K562 (cell line): ENCODE measurements around the gene TIMM44. TPM values are rescaled to one million over a fixed set of nuclear protein-coding genes. Genes with fewer than 3 reads are reported as not detected.

Experiments
- ATAC-seq: fragments of 200-7000 bp; cut with Tn5 transposase; 3 replicates; pipeline ENCODE4 v1.9.1; 2020; ENCODE audit warnings: moderate library complexity
- BruUV-seq: library from RNA; stranded (reverse); fragments of 400-500 nt; replicated peaks from 2 replicates; lab custom pipeline; 2021; lab: Mats Ljungman, UMichigan
- CTCF ChIA-PET: fragments of 300-600 bp; formaldehyde crosslinking; extraction: SDS; loops from one replicate; lab custom pipeline; 2021; ENCODE audit warnings: low intra/inter-chr PET ratio; lab: Yijun Ruan, JAX
- POLR2A ChIA-PET: fragments of 300-600, 350-650 bp; sonication (Branson Sonifier 250); formaldehyde crosslinking; extraction: SDS; loops from one replicate; lab custom pipeline; 2021; ENCODE audit warnings: antibody characterized with exemption, inconsistent platforms; lab: Yijun Ruan, JAX
- DNase-seq, 4 experiments: peaks; one replicate each; pipeline versions ENCODE4 v3.0.0 to v3.0.0-alpha.2; 2011 to 2018; ENCODE audit warnings: low spot score in 3 of 4, mixed read lengths in 3 of 4; ENCODE audit errors: extremely low read depth in 1 of 4
- FAIRE-seq: peaks from 2 replicates; lab custom pipeline; 2011; peaks lifted over from hg19 to GRCh38; lab: Jason Lieb, UNC
- H2AFZ ChIP-seq: 2 replicates; pipeline ENCODE4 v1.6.0; 2011; ENCODE audit warnings: low read depth, low read length, control low read depth, inconsistent platforms
- H3K27ac ChIP-seq: fragments of 200-600 bp; 3 replicates; pipeline ENCODE4 v1.8.0; 2011; ENCODE audit warnings: low read depth, mild to moderate bottlenecking, control low read depth, inconsistent platforms, low read length, moderate library complexity, mixed read lengths; ENCODE audit errors: extremely low read depth
- H3K27me3 ChIP-seq, 2 experiments: fragments of 300-600 bp in 1 of 2; 2 replicates in 1 of 2; 3 replicates in 1 of 2; pipeline versions ENCODE4 v1.6.0 to v1.8.0; 2011; ENCODE audit warnings: inconsistent platforms in 2 of 2, low read length in 2 of 2, mild to moderate bottlenecking in 1 of 2, mixed read lengths in 1 of 2, moderate library complexity in 1 of 2; ENCODE audit not compliant: control insufficient read depth in 2 of 2, insufficient read depth in 2 of 2
- H3K36me3 ChIP-seq: fragments of 300-600 bp; 3 replicates; pipeline ENCODE4 v1.8.0; 2011; ENCODE audit warnings: mild to moderate bottlenecking, low read length, inconsistent platforms; ENCODE audit not compliant: control insufficient read depth, insufficient read depth
- H3K4me1 ChIP-seq, 2 experiments: fragments of 200-600 bp in 1 of 2; replicated peaks in 1 of 2; 2 replicates in 1 of 2; 3 replicates in 1 of 2; pipeline versions ENCODE4 v1.5.1 to v1.8.0; 2011; ENCODE audit warnings: inconsistent platforms in 2 of 2, low read length in 2 of 2, mild to moderate bottlenecking in 1 of 2, mixed read lengths in 1 of 2, moderate library complexity in 1 of 2; ENCODE audit not compliant: control insufficient read depth in 2 of 2, insufficient read depth in 2 of 2
- H3K4me2 ChIP-seq: 2 replicates; pipeline ENCODE4 v1.6.1; 2011; ENCODE audit warnings: low read length, control low read depth, inconsistent platforms, mixed read lengths; ENCODE audit not compliant: insufficient read depth
- H3K4me3 ChIP-seq: fragments of 200-600 bp; sonication (generic), shearing (Covaris generic); 2 replicates; pipeline ENCODE4 v1.5.1; 2016; ENCODE audit warnings: control low read depth, inconsistent platforms
- H3K79me2 ChIP-seq: fragments of 200-600 bp; 3 replicates; pipeline ENCODE4 v1.8.0; 2011; ENCODE audit warnings: low read length, inconsistent platforms; ENCODE audit not compliant: control insufficient read depth, insufficient read depth
- H3K9ac ChIP-seq, 2 experiments: 2 replicates each; pipeline versions ENCODE4 v1.6.0 to v1.6.1; 2011; ENCODE audit warnings: low read depth in 2 of 2, low read length in 2 of 2, control low read depth in 1 of 2, inconsistent platforms in 1 of 2, mild to moderate bottlenecking in 1 of 2, mixed read lengths in 1 of 2; ENCODE audit not compliant: insufficient read depth in 1 of 2
- H3K9me1 ChIP-seq: one replicate; pipeline ENCODE4 v1.6.0; 2011; ENCODE audit warnings: inconsistent platforms, mild to moderate bottlenecking, low read length, moderate library complexity; ENCODE audit not compliant: control insufficient read depth, insufficient read depth
- H3K9me3 ChIP-seq: replicated peaks from 2 replicates; pipeline ENCODE4 v1.5.1; 2011; ENCODE audit warnings: low read depth, low read length, inconsistent platforms; ENCODE audit not compliant: control insufficient read depth, insufficient read depth
- H4K20me1 ChIP-seq: replicated peaks from 2 replicates; pipeline ENCODE4 v1.6.1; 2011; ENCODE audit warnings: low read length, inconsistent platforms, mixed read lengths; ENCODE audit not compliant: control insufficient read depth, insufficient read depth
- CBX5 ChIP-seq: IDR thresholded peaks from 2 replicates; pipeline ENCODE4 v1.6.1; 2014; ENCODE audit warnings: low read depth, borderline replicate concordance
- CREB5 ChIP-seq: fragments of 250-450 bp; sonication (Bioruptor Pico); IDR thresholded peaks from 2 replicates; pipeline ENCODE4 v1.5.0; 2020; ENCODE audit warnings: mild to moderate bottlenecking
- MTA2 ChIP-seq: fragments of 450-650 bp; IDR thresholded peaks from 2 replicates; pipeline ENCODE4 v1.6.1; 2016; ENCODE audit warnings: low read depth
- POLR3G ChIP-seq: IDR thresholded peaks from 2 replicates; pipeline ENCODE4 v1.6.1; 2011; ENCODE audit not compliant: insufficient read length, insufficient replicate concordance; ENCODE audit errors: extremely low read depth
- SMARCC2 ChIP-seq: fragments of 450-650 bp; IDR thresholded peaks from 2 replicates; pipeline ENCODE4 v1.6.1; 2017; ENCODE audit warnings: antibody characterized with exemption, moderate library complexity, mild to moderate bottlenecking, low read depth
- SOX6 ChIP-seq: fragments of 450-650 bp; IDR thresholded peaks from 2 replicates; pipeline ENCODE4 v1.6.1; 2014; ENCODE audit warnings: mild to moderate bottlenecking
- SRSF7 ChIP-seq: fragments of 200-400 bp; formaldehyde crosslinking; optimal IDR thresholded peaks from 2 replicates; pipeline ENCODE3; 2017; ENCODE audit warnings: mild to moderate bottlenecking, low read depth, low read length
- TCF7L2 ChIP-seq: fragments of 150-350 bp; IDR thresholded peaks from 2 replicates; pipeline ENCODE4 v1.6.1; 2016; ENCODE audit warnings: low read depth, mild to moderate bottlenecking, low read length, moderate library complexity
- WGBS: fragments of 100-300 bp; shearing (Covaris generic); methylation state at CpG from one replicate; pipeline ENCODE4 v1.1.6; 2016; ENCODE audit warnings: low coverage, mixed read lengths; ENCODE audit not compliant: insufficient coverage; ENCODE audit errors: missing lambda C conversion rate; 5-methylcytosine and 5-hydroxymethylcytosine counted together
- in situ Hi-C: fragments of 300-500 bp; cut with MboI; formaldehyde crosslinking; loops from 4 replicates; pipeline ENCODE4 v1.15.0; 2018; ENCODE audit warnings: inconsistent platforms, mixed read lengths
- intact Hi-C: fragments of 100-400 bp; cut with micrococcal nuclease; formaldehyde crosslinking; loops from 2 replicates; pipeline ENCODE4 v1.14.2; 2022
- polyA plus RNA-seq, 8 experiments: library from polyadenylated mRNA; depleted of rRNA in 4 of 8; stranded (reverse) in 5 of 8; unstranded in 3 of 8; fragments of >200 nt; fragmentation: Nextera tagmentation in 2 of 8; fragmentation: Illumina TruSeq in 1 of 8; extraction: Ambion mirVana in 2 of 8; extraction: Trizol in 1 of 8; gene quantifications; 2 replicates each; pipeline versions ENCODE4 v1.2.1 to v1.2.3, GENCODE V29; 2011 to 2014; ENCODE audit warnings: inconsistent platforms in 1 of 8, missing spikeins in 1 of 8
- total RNA-seq, 7 experiments: library from RNA; depleted of rRNA in 6 of 7; stranded (reverse); fragments of >200 nt in 6 of 7; fragmentation: Illumina TruSeq in 2 of 7; extraction: Trizol in 2 of 7; gene quantifications; 2 replicates each; pipeline versions ENCODE4 v1.2.1 to v1.2.3, GENCODE V29; 2011 to 2021; ENCODE audit warnings: low replicate concordance in 1 of 7
- TF ChIP-seq, protein P1 (sequence below): sonication (generic); formaldehyde crosslinking; IDR thresholded peaks from 2 replicates; pipeline ENCODE4 v1.8.0; 2022; ENCODE audit warnings: mild to moderate bottlenecking, missing genetic modification reagents, borderline replicate concordance
- TF ChIP-seq, protein P2 (sequence below): fragments of 250-450 bp; sonication (Bioruptor Pico); IDR thresholded peaks from 2 replicates; pipeline ENCODE4 v1.4.0; 2020; ENCODE audit warnings: mild to moderate bottlenecking, moderate library complexity
- TF ChIP-seq, protein P3 (sequence below): fragments of 200-800 bp; sonication (Bioruptor generic); IDR thresholded peaks from 2 replicates; pipeline ENCODE4 v1.6.1; 2017; ENCODE audit warnings: missing genetic modification characterization, missing compliant biosample characterization

The TIMM44 gene
- total and polyA plus RNA-seq, 9 of the 15 experiments (the other 6 are each of a cell fraction or from before 2014, with no cell fraction given), result 10.3 to 231 (median 89.3) TPM

DNA sequence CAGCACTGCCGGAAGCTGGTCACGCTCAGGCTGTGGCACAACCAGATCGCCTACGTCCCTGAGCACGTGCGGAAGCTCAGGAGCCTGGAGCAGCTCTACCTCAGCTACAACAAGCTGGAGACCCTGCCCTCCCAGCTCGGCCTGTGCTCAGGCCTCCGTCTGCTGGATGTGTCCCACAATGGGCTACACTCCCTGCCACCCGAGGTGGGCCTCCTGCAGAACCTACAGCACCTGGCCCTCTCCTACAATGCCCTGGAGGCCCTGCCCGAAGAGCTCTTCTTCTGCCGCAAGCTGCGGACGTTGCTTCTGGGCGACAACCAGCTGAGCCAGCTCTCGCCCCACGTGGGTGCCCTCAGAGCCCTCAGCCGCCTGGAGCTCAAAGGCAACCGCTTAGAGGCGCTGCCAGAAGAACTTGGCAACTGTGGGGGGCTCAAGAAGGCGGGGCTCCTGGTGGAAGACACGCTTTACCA, 43.0 kb downstream of the TIMM44 start (continued):
- TF ChIP-seq, protein P1, sequence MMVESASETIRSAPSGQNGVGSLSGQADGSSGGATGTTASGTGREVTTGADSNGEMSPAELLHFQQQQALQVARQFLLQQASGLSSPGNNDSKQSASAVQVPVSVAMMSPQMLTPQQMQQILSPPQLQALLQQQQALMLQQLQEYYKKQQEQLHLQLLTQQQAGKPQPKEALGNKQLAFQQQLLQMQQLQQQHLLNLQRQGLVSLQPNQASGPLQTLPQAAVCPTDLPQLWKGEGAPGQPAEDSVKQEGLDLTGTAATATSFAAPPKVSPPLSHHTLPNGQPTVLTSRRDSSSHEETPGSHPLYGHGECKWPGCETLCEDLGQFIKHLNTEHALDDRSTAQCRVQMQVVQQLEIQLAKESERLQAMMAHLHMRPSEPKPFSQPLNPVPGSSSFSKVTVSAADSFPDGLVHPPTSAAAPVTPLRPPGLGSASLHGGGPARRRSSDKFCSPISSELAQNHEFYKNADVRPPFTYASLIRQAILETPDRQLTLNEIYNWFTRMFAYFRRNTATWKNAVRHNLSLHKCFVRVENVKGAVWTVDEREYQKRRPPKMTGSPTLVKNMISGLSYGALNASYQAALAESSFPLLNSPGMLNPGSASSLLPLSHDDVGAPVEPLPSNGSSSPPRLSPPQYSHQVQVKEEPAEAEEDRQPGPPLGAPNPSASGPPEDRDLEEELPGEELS (CRISPR knock-in tag), result no peak
- no peak for TF ChIP-seq SRSF7
- no peak for TF ChIP-seq CREB5 (CRISPR knock-in tag)
- no peak for TF ChIP-seq TCF7L2
- no peak for TF ChIP-seq MTA2

DNA sequence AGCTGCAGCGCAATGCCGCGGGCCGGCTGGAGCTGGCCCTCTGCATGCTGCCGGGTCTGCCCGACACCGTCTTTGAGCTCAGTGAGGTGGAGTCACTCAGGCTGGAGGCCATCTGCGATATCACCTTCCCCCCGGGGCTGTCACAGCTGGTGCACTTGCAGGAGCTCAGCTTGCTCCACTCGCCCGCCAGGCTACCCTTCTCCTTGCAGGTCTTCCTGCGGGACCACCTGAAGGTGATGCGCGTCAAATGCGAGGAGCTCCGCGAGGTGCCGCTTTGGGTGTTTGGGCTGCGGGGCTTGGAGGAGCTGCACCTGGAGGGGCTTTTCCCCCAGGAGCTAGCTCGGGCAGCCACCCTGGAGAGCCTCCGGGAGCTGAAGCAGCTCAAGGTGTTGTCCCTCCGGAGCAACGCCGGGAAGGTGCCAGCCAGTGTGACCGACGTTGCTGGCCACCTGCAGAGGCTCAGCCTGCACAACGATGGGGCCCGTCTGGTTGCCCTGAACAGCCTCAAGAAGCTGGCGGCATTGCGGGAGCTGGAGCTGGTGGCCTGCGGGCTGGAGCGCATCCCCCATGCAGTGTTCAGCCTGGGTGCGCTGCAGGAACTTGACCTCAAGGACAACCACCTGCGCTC, 43.6 kb downstream of the TIMM44 start:
- ATAC-seq (no peak), DNase-seq (no peak), FAIRE-seq (no peak)
- H3K4me1 ChIP-seq, result peaks cover 9 to 43% of the 10 kb centered on the region in 2 experiments; a peak in 4 of 5 replicates
- H2AFZ ChIP-seq, result no peak overlapping the region
- no peak overlapping the region for H3K4me3 ChIP-seq
- peaks cover 20% of the 10 kb centered on the region; the same call in 1 of the 3 replicates for H3K36me3 ChIP-seq
- no peaks in the 10 kb centered on the region for H3K9me3 ChIP-seq
- no peaks in the 10 kb centered on the region for H3K27me3 ChIP-seq
- CTCF ChIA-PET, result no interaction called here
- H3K79me2 ChIP-seq, result peaks cover 22% of the 10 kb centered on the region
- no peak overlapping the region; a peak in 1 of 4 replicates for H3K9ac ChIP-seq
- no TSS peak for BruUV-seq
- H4K20me1 ChIP-seq, result no peaks in the 10 kb centered on the region
- in situ Hi-C loops, result no loop called here
- no peak overlapping the region for H3K27ac ChIP-seq
- H3K9me1 ChIP-seq, result peaks cover 4% of the 10 kb centered on the region
- H3K4me2 ChIP-seq, result no peak overlapping the region
- intact Hi-C loops, result no loop called here
- POLR2A ChIA-PET, result interaction anchor here (0.5 to 5.3 kb wide), 7 partner anchors 11 to 456 kb away, joined by 3 to 72 read pairs (median 3); partner anchors contain the start of genes LRRC8E and SNAPC2
- 87% methylated on average over 31 of the region's 34 CpGs for WGBS
- TF ChIP-seq, protein P2, sequence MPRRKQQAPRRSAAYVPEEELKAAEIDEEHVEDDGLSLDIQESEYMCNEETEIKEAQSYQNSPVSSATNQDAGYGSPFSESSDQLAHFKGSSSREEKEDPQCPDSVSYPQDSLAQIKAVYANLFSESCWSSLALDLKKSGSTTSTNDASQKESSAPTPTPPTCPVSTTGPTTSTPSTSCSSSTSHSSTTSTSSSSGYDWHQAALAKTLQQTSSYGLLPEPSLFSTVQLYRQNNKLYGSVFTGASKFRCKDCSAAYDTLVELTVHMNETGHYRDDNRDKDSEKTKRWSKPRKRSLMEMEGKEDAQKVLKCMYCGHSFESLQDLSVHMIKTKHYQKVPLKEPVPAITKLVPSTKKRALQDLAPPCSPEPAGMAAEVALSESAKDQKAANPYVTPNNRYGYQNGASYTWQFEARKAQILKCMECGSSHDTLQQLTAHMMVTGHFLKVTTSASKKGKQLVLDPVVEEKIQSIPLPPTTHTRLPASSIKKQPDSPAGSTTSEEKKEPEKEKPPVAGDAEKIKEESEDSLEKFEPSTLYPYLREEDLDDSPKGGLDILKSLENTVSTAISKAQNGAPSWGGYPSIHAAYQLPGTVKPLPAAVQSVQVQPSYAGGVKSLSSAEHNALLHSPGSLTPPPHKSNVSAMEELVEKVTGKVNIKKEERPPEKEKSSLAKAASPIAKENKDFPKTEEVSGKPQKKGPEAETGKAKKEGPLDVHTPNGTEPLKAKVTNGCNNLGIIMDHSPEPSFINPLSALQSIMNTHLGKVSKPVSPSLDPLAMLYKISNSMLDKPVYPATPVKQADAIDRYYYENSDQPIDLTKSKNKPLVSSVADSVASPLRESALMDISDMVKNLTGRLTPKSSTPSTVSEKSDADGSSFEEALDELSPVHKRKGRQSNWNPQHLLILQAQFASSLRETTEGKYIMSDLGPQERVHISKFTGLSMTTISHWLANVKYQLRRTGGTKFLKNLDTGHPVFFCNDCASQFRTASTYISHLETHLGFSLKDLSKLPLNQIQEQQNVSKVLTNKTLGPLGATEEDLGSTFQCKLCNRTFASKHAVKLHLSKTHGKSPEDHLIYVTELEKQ (CRISPR knock-in tag), result no peak
- TF ChIP-seq POLR3G (no peak), CBX5 (no peak), SMARCC2 (no peak), SOX6 (no peak)
- TF ChIP-seq, protein P3, sequence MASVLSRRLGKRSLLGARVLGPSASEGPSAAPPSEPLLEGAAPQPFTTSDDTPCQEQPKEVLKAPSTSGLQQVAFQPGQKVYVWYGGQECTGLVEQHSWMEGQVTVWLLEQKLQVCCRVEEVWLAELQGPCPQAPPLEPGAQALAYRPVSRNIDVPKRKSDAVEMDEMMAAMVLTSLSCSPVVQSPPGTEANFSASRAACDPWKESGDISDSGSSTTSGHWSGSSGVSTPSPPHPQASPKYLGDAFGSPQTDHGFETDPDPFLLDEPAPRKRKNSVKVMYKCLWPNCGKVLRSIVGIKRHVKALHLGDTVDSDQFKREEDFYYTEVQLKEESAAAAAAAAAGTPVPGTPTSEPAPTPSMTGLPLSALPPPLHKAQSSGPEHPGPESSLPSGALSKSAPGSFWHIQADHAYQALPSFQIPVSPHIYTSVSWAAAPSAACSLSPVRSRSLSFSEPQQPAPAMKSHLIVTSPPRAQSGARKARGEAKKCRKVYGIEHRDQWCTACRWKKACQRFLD (CRISPR knock-in tag), result no peak
